ENCODE results near the gene PGC. TPM values are rescaled to one million over a fixed set of nuclear protein-coding genes. Genes with fewer than 3 reads are reported as not detected.

PGC gene
- total and polyA plus RNA-seq, 9 of the 15 experiments (the other 6 are each of a cell fraction or from before 2014, with no cell fraction given) = 0.17 to 0.40 TPM; not detected in 7

DNA sequence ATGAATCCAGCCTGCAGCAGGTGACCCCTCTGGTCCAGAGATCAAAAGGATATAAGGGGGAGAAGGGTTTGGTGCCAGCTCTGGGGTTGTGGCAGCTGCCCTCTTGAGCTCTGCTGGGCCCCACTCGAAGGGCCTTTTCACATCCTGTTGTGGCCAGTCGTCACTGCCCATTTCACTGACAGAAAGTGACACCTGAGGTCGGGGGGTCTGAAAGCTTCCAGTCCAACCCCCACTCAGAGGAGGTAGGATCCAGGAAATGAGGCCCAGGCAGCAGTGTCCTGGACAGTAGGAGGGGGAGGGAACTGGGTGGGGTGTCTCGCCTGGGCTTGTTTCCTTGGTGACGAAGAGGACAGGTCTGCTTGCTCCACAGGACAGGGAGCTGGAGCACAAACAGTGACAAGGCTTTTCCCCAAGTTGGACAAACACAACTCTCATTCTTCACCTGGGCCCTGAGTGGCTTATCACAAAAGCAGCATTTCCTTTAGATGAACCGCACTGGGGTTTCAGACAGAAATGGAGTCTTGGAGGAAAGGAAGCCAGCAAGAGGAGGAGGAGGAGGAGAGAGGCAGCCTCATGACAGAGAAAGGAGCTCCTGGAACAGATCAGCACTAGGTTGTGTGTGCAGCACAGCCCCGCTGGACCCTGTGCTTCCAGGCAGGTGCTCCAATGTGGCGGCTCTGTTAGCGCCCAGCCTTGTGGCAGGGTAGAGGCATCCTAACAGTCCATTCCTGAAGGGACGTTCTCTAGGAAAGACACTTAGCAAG lies 21.5 kb upstream of the PGC start (continued):
- TF ChIP-seq, protein P1, sequence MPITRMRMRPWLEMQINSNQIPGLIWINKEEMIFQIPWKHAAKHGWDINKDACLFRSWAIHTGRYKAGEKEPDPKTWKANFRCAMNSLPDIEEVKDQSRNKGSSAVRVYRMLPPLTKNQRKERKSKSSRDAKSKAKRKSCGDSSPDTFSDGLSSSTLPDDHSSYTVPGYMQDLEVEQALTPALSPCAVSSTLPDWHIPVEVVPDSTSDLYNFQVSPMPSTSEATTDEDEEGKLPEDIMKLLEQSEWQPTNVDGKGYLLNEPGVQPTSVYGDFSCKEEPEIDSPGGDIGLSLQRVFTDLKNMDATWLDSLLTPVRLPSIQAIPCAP (CRISPR knock-in tag; IDR thresholded peaks at IDR 0.05; ENCODE audit: borderline replicate concordance) = no peak
- no peak for TF ChIP-seq CEBPG (CRISPR knock-in tag; IDR thresholded peaks at IDR 0.05)
- TF ChIP-seq CEBPG (tag; conservative IDR thresholded peaks at IDR 0.05 in 1 of 2, IDR thresholded peaks at IDR 0.05 in 1 of 2) = no peak
- TF ChIP-seq DNMT1 (IDR thresholded peaks at IDR 0.05) = no peak
- 0 out of 4 replicates have a peak, but pooled peaks of 1 of the 2 experiments have one; percentile 7 for TF ChIP-seq RAD21 (CRISPR knock-in tag; conservative IDR thresholded peaks at IDR 0.05 in 1 of 2, IDR thresholded peaks at IDR 0.05 in 1 of 2)
- TF ChIP-seq, protein P2, sequence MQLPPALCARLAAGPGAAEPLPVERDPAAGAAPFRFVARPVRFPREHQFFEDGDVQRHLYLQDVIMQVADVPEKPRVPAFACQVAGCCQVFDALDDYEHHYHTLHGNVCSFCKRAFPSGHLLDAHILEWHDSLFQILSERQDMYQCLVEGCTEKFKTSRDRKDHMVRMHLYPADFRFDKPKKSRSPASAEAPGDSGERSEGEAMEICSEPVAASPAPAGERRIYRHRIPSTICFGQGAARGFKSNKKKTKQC (CRISPR knock-in tag; IDR thresholded peaks at IDR 0.05) = peak; percentile 40; the same call in 1 of the 2 replicates
- no peak for TF ChIP-seq ARNT (IDR thresholded peaks at IDR 0.05)
- no peak for TF ChIP-seq ZNF644 (tag; IDR thresholded peaks at IDR 0.05; ENCODE audit: low read depth)
- TF ChIP-seq EP400 (IDR thresholded peaks at IDR 0.05) = no peak
- TF ChIP-seq, protein P3, sequence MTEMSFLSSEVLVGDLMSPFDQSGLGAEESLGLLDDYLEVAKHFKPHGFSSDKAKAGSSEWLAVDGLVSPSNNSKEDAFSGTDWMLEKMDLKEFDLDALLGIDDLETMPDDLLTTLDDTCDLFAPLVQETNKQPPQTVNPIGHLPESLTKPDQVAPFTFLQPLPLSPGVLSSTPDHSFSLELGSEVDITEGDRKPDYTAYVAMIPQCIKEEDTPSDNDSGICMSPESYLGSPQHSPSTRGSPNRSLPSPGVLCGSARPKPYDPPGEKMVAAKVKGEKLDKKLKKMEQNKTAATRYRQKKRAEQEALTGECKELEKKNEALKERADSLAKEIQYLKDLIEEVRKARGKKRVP (CRISPR knock-in tag; IDR thresholded peaks at IDR 0.05) = no peak
- TF ChIP-seq, protein P4, sequence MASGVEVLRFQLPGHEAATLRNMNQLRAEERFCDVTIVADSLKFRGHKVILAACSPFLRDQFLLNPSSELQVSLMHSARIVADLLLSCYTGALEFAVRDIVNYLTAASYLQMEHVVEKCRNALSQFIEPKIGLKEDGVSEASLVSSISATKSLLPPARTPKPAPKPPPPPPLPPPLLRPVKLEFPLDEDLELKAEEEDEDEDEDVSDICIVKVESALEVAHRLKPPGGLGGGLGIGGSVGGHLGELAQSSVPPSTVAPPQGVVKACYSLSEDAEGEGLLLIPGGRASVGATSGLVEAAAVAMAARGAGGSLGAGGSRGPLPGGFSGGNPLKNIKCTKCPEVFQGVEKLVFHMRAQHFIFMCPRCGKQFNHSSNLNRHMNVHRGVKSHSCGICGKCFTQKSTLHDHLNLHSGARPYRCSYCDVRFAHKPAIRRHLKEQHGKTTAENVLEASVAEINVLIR (CRISPR knock-in tag; IDR thresholded peaks at IDR 0.05) = no peak
- TF ChIP-seq, protein P5, sequence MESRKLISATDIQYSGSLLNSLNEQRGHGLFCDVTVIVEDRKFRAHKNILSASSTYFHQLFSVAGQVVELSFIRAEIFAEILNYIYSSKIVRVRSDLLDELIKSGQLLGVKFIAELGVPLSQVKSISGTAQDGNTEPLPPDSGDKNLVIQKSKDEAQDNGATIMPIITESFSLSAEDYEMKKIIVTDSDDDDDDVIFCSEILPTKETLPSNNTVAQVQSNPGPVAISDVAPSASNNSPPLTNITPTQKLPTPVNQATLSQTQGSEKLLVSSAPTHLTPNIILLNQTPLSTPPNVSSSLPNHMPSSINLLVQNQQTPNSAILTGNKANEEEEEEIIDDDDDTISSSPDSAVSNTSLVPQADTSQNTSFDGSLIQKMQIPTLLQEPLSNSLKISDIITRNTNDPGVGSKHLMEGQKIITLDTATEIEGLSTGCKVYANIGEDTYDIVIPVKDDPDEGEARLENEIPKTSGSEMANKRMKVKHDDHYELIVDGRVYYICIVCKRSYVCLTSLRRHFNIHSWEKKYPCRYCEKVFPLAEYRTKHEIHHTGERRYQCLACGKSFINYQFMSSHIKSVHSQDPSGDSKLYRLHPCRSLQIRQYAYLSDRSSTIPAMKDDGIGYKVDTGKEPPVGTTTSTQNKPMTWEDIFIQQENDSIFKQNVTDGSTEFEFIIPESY (CRISPR knock-in tag; IDR thresholded peaks at IDR 0.05) = peak; percentile 94
- peak; percentile 28 for TF ChIP-seq ZFP36 (IDR thresholded peaks at IDR 0.05; ENCODE audit: low read depth, low read length, partially characterized antibody)
- no peak for TF ChIP-seq ZNF79 (CRISPR knock-in tag; IDR thresholded peaks at IDR 0.05; ENCODE audit: low read depth)
- no peak for TF ChIP-seq ZNF354B (CRISPR knock-in tag; IDR thresholded peaks at IDR 0.05)
- TF ChIP-seq GTF2E2 (tag; IDR thresholded peaks at IDR 0.05) = no peak
- peak; percentile 32; the same call in 1 of the 2 replicates for TF ChIP-seq CBFA2T3 (IDR thresholded peaks at IDR 0.05)
- TF ChIP-seq ZNF699 (CRISPR knock-in tag; IDR thresholded peaks at IDR 0.05; ENCODE audit: insufficient replicate concordance) = no peak
- TF ChIP-seq SRSF9 (IDR thresholded peaks at IDR 0.05; ENCODE audit: borderline replicate concordance, low read depth, low read length) = no peak
- TF ChIP-seq TAL1 (IDR thresholded peaks at IDR 0.05) = peak; percentile 27; the same call in 1 of the 2 replicates
- no peak for TF ChIP-seq ZNF3 (CRISPR knock-in tag; IDR thresholded peaks at IDR 0.05)
- peak; percentile 46 for TF ChIP-seq TCF3 (CRISPR knock-in tag; IDR thresholded peaks at IDR 0.05)
